BE2C (cell line): Measurements from ENCODE around the gene COL10A1. TPM values are rescaled to one million over a fixed set of nuclear protein-coding genes. Genes with fewer than 3 reads are reported as not detected.

Source experiments
- DNase-seq: peaks from one replicate; pipeline ENCODE4 v3.0.0-alpha.2; 2020
- H3K27me3 ChIP-seq: fragments of 250-450 bp; sonication (Bioruptor Pico); 2 replicates; pipeline ENCODE4 v1.5.1; 2020; ENCODE audit warnings: mild to moderate bottlenecking
- H3K36me3 ChIP-seq: fragments of 250-450 bp; sonication (Bioruptor Pico); 2 replicates; pipeline ENCODE4 v1.5.1; 2020; ENCODE audit warnings: mild to moderate bottlenecking
- H3K4me1 ChIP-seq: fragments of 250-450 bp; sonication (Bioruptor Pico); 2 replicates; pipeline ENCODE4 v1.5.1; 2020
- H3K4me3 ChIP-seq: 2 replicates; pipeline ENCODE4 v1.5.1; 2011; ENCODE audit warnings: low read depth, low read length
- H3K9me3 ChIP-seq: fragments of 250-450 bp; sonication (Bioruptor Pico); 2 replicates; pipeline ENCODE4 v1.5.1; 2020
- CTCF ChIP-seq: IDR thresholded peaks from 2 replicates; pipeline ENCODE4 v1.5.1; 2012; ENCODE audit warnings: mild to moderate bottlenecking, low read depth, low read length
- polyA plus RNA-seq: library from polyadenylated mRNA; unstranded; fragments of >200 nt; gene quantifications from one replicate; pipeline ENCODE4 v1.2.1, GENCODE V29; 2012; ENCODE audit warnings: low read depth, missing spikeins; ENCODE audit not compliant: insufficient read length, insufficient read depth

COL10A1 gene
- polyA plus RNA-seq = not detected

GRCh38 chr6:116126032-116126431, at the start of gene COL10A1:
Gene COL10A1, minus strand, starts transcription at chr6:116126132. Its CDS starts 640 bp downstream, at chr6:116125492.
- Histone ChIP-seq H3K4me3 (no peak within 1 kb of the TSS), H3K27me3 (no peaks in the 10 kb centered on the region), H3K36me3 (no peaks in the 10 kb centered on the region), H3K4me1 (peaks cover 15% of the 10 kb centered on the region), H3K9me3 (no peaks in the 10 kb centered on the region)
- TF ChIP-seq CTCF = no peak
- no peak for DNase-seq

DNA sequence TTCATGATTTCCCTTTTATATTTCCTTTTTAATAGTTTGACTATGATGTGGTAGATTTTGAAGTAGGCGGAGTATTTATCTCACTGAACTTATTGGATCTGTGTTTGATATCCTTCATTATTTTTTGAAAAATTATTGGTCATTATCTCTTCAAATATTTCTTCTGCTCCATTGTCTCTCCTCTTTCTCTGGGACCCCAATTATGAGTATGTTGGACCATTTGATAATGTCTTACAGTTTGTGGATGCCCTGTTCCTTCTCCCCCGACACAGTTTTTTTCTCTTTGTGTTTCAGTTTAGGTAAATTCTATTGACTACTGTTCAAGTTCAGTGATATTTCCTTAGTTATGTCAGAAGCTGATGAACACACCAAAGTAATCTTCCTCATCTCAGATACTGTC, 49.4 kb upstream of the COL10A1 start:
- TF ChIP-seq CTCF = no peak
- H3K4me1 ChIP-seq = no peaks in the 10 kb centered on the region

GRCh38 chr6:116173928-116174327, 48.0 kb upstream of the COL10A1 start:
- H3K36me3 ChIP-seq = no peaks in the 10 kb centered on the region
- no peak for DNase-seq
- H3K27me3 ChIP-seq = no peaks in the 10 kb centered on the region
- TF ChIP-seq CTCF = no peak
- no peak overlapping the region for H3K4me3 ChIP-seq
- H3K9me3 ChIP-seq = no peaks in the 10 kb centered on the region; the same call in 1 of the 2 replicates
- H3K4me1 ChIP-seq = no peaks in the 10 kb centered on the region

More for the DNA sequence above, 49.4 kb upstream of the COL10A1 start:
- Histone ChIP-seq H3K9me3 (no peaks in the 10 kb centered on the region; the same call in 1 of the 2 replicates), H3K4me3 (no peak overlapping the region), H3K27me3 (no peaks in the 10 kb centered on the region), H3K36me3 (no peaks in the 10 kb centered on the region)
- DNase-seq = no peak

GRCh38 chr6:116170358-116171057, 44.6 kb upstream of the COL10A1 start:
- Histone ChIP-seq H3K4me3 (no peak overlapping the region), H3K9me3 (no peaks in the 10 kb centered on the region; the same call in 1 of the 2 replicates), H3K36me3 (no peaks in the 10 kb centered on the region), H3K27me3 (no peaks in the 10 kb centered on the region), H3K4me1 (peaks cover 5% of the 10 kb centered on the region)
- DNase-seq = no peak
- no peak for TF ChIP-seq CTCF

DNA sequence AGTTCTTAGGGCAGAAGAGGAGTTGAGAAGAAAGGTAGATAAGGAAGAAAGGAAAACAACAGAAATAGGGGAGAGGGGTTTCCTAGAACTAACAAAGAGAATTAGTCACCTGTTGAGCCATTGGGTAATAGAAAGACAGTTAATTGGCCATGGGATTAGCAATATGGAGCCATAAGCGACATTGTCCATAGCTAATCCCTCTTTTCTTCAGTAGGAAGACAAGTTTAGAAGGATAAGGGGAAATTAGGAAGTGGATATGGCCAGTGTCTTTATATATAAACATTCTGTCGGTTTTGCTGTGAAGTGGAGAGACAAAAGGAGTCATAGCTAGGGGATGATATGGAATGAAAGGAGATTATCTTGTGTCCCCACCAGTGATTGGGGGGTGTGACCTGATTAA, 43.9 kb upstream of the COL10A1 start:
- H3K36me3 ChIP-seq = no peaks in the 10 kb centered on the region
- H3K27me3 ChIP-seq = no peaks in the 10 kb centered on the region
- no peaks in the 10 kb centered on the region for H3K9me3 ChIP-seq
- no peak overlapping the region for H3K4me3 ChIP-seq
- DNase-seq = no peak
- peaks cover 6% of the 10 kb centered on the region for H3K4me1 ChIP-seq
- TF ChIP-seq CTCF = no peak

- H3K27me3 ChIP-seq = no peaks in the 10 kb centered on the region
- peaks cover 6% of the 10 kb centered on the region for H3K4me1 ChIP-seq
- H3K36me3 ChIP-seq = no peaks in the 10 kb centered on the region
- H3K4me3 ChIP-seq = no peak overlapping the region
- H3K9me3 ChIP-seq = no peaks in the 10 kb centered on the region
- DNase-seq = no peak
- no peak for TF ChIP-seq CTCF
Measured at GRCh38 chr6:116168148-116168547, 42.2 kb upstream of the COL10A1 start.
